DND-41 (cell line): ENCODE measurements around the gene TMEM186.

Experiments used
- ATAC-seq: fragments of 200-7000 bp; cut with Tn5 transposase; 3 replicates; pipeline ENCODE4 v1.9.1; 2021; ENCODE audit warnings: low read depth; ENCODE audit not compliant: insufficient read depth
- DNase-seq: peaks from one replicate; pipeline ENCODE4 v3.0.0-alpha.2; 2020
- H2AFZ ChIP-seq: 2 replicates; pipeline ENCODE4 v1.6.0; 2012; ENCODE audit warnings: low read depth, low read length
- H3K27ac ChIP-seq: 2 replicates; pipeline ENCODE4 v1.5.1; 2012; ENCODE audit warnings: low read length, inconsistent platforms
- H3K27me3 ChIP-seq: fragments of 200-600 bp; sonication (generic); 2 replicates; pipeline ENCODE4 v1.6.0; 2012; ENCODE audit warnings: low read length, mild to moderate bottlenecking, inconsistent platforms; ENCODE audit not compliant: insufficient read depth, poor library complexity
- H3K36me3 ChIP-seq: 2 replicates; pipeline ENCODE4 v1.5.1; 2012; ENCODE audit warnings: low read length, inconsistent platforms; ENCODE audit not compliant: insufficient read depth
- H3K4me1 ChIP-seq: 2 replicates; pipeline ENCODE4 v1.5.1; 2012; ENCODE audit warnings: mild to moderate bottlenecking, low read length; ENCODE audit not compliant: insufficient read depth
- H3K4me2 ChIP-seq: 2 replicates; pipeline ENCODE4 v1.6.0; 2012; ENCODE audit warnings: mild to moderate bottlenecking, moderate library complexity, low read length, inconsistent platforms; ENCODE audit not compliant: insufficient read depth
- H3K4me3 ChIP-seq, 2 experiments: fragments of 200-600 bp in 1 of 2; shearing (Covaris generic) in 1 of 2; 2 replicates each; pipeline ENCODE4 v1.5.1; 2012 to 2016; ENCODE audit warnings: inconsistent platforms in 2 of 2, low read length in 2 of 2, mild to moderate bottlenecking in 2 of 2, low read depth in 1 of 2, moderate library complexity in 1 of 2
- H3K79me2 ChIP-seq: 2 replicates; pipeline ENCODE4 v1.6.0; 2012; ENCODE audit warnings: low read length, inconsistent platforms; ENCODE audit not compliant: insufficient read depth
- H3K9ac ChIP-seq: 2 replicates; pipeline ENCODE4 v1.6.0; 2012; ENCODE audit warnings: low read depth, mild to moderate bottlenecking, inconsistent platforms, low read length, moderate library complexity
- H3K9me3 ChIP-seq: 2 replicates; pipeline ENCODE4 v1.5.1; 2012; ENCODE audit warnings: low read length, moderate library complexity, mild to moderate bottlenecking, inconsistent platforms; ENCODE audit not compliant: insufficient read depth, severe bottlenecking
- H4K20me1 ChIP-seq: 2 replicates; pipeline ENCODE4 v1.6.0; 2012; ENCODE audit warnings: low read length; ENCODE audit not compliant: insufficient read depth
- EZH2 ChIP-seq: IDR thresholded peaks from 3 replicates; pipeline ENCODE4 v1.6.1; 2012; ENCODE audit warnings: borderline replicate concordance, low read depth, mild to moderate bottlenecking, moderate library complexity, low read length, inconsistent platforms; ENCODE audit not compliant: severe bottlenecking
- TF ChIP-seq, protein P1 (sequence below): IDR thresholded peaks from 2 replicates; pipeline ENCODE4 v1.5.1; 2012; ENCODE audit warnings: borderline replicate concordance, low read length, moderate library complexity, mild to moderate bottlenecking; ENCODE audit not compliant: poor library complexity, severe bottlenecking; ENCODE audit errors: extremely low read depth

TMEM186 gene

DNA sequence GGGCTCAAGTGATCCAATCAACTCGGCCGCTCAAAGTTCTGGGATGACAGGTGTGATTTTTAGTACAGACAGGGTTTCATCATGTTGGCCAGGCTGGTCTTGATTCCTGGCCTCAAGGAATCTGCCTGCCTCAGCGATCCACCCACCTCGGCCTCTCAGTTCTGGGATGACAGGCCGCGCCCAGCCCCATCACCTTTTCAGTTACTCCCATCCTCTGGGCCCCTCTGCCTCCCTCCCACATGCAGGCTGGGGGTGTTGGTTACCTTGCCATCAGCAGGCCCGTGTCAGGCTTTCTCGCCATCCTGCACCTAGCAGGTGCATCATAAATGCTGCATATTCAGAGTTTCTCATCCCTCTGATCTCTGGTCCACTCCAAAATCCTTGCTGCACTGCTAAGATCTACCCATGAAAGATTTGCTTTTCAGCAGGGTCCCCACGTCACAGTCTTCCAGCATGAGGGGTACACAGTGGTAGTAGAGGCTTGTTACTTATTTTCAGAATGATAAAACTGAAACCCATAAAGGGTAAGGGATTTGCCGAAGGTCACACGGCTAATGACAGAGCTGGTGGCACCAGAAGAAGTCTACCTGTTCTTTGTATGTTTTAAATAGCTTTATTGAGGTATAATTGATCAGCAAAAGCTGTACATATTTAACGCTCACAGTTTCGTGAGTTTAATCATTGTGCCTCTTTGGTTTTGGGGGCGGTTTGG lies 16.8 kb upstream of the TMEM186 start:
- no peak overlapping the region for H3K4me3 ChIP-seq

DNA sequence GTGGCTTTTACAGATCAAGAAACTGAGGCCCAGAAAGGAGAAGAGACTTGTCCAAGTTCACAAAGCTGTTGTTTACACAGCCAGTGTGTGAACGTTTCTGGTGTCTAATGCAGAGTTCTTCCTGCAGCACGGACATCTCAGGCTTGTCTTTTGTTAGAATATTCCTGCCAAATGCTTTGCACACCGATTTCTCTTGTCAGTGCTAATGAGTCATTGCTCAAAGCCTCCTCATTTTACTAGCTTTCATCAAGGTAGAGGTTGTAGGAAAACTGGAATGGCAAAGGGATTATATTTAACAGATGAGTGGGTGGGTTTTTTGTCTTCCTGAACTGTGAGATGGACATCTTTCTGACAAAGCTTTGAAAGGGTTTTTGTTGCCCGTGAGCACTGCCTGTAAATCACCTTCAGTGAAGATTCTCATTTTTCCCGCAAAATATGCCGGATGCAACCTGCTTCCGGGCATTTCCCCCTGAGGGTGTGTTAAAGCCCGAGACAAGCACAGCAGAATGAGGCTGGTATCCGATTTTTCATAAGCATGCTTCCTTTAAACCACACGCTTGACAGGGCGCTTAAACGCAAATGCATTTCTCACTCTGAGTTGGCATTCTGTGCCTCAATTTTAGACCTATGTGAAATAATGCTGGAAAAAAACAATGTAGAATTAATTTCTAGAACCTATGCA lies 14.9 kb upstream of the TMEM186 start:
- H3K9me3 ChIP-seq: no peaks in the 10 kb centered on the region
- H3K36me3 ChIP-seq: peaks cover 89% of the 10 kb centered on the region
- no peak for DNase-seq
- no peak overlapping the region for H2AFZ ChIP-seq
- H4K20me1 ChIP-seq: peaks cover 15% of the 10 kb centered on the region; the same call in 1 of the 2 replicates
- 0 out of 2 replicates have a peak overlapping the region, but pooled peaks have one; percentile 20 for H3K27ac ChIP-seq
- H3K4me3 ChIP-seq: no peak overlapping the region
- H3K4me2 ChIP-seq: no peak overlapping the region
- H3K4me1 ChIP-seq: peaks cover 35% of the 10 kb centered on the region
- TF ChIP-seq, protein P1, sequence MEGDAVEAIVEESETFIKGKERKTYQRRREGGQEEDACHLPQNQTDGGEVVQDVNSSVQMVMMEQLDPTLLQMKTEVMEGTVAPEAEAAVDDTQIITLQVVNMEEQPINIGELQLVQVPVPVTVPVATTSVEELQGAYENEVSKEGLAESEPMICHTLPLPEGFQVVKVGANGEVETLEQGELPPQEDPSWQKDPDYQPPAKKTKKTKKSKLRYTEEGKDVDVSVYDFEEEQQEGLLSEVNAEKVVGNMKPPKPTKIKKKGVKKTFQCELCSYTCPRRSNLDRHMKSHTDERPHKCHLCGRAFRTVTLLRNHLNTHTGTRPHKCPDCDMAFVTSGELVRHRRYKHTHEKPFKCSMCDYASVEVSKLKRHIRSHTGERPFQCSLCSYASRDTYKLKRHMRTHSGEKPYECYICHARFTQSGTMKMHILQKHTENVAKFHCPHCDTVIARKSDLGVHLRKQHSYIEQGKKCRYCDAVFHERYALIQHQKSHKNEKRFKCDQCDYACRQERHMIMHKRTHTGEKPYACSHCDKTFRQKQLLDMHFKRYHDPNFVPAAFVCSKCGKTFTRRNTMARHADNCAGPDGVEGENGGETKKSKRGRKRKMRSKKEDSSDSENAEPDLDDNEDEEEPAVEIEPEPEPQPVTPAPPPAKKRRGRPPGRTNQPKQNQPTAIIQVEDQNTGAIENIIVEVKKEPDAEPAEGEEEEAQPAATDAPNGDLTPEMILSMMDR: no peak
- no peak for TF ChIP-seq EZH2
- H3K27me3 ChIP-seq: no peaks in the 10 kb centered on the region
- no peak overlapping the region for H3K9ac ChIP-seq
- ATAC-seq: no peak
- H3K79me2 ChIP-seq: peaks cover 46% of the 10 kb centered on the region

More for the DNA sequence above, 16.8 kb upstream of the TMEM186 start:
- Histone ChIP-seq H3K27me3 (no peaks in the 10 kb centered on the region), H2AFZ (no peak overlapping the region), H3K27ac (peak overlapping the region; percentile 12; the same call in 1 of the 2 replicates), H3K36me3 (peaks cover 85% of the 10 kb centered on the region), H4K20me1 (peaks cover 15% of the 10 kb centered on the region; the same call in 1 of the 2 replicates), H3K9me3 (no peaks in the 10 kb centered on the region), H3K4me2 (no peak overlapping the region), H3K79me2 (peaks cover 46% of the 10 kb centered on the region), H3K9ac (no peak overlapping the region), H3K4me1 (peaks cover 39% of the 10 kb centered on the region)
- TF ChIP-seq, protein P1: no peak
- no peak for TF ChIP-seq EZH2
- DNase-seq (no peak), ATAC-seq (no peak)

DNA sequence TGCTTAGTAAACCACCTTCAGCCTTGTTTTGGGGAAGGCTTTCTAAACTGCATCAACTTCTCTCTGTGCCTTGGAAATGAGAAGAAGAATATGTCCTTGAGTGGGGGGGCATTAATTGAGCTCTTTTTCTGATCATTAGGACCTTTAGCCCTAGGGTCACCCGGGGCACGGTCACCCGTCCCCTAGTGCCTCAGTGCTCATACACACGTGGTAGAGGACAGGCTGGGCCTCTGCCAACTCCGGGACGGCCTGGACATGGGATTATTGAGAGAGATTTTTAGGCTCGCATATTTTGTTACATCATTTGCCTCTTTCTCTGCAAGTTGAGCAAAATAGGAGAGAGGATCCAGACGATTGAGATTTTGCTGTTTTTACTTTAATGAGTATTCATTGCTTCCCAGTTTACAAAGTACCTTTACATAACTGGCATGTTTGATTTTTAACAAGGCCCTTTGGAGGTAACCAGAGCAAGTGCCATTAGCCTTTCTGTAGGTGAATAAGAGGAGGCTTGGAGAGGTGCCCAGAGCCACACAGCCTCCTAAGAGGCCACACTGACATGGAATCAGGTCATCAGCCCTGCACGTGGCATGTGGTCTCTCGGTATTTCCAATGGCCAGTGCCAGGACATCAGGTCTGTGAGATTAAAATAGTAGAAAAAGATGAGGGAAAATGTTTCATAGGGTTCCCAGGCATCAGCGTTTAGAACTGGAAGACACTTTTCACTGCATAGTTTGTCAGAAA lies 11.3 kb upstream of the TMEM186 start:
- Histone ChIP-seq H4K20me1 (peaks cover 27% of the 10 kb centered on the region; the same call in 1 of the 2 replicates), H3K4me1 (peaks cover 3% of the 10 kb centered on the region; the same call in 1 of the 2 replicates), H3K4me3 (no peak overlapping the region), H3K36me3 (peaks cover 99% of the 10 kb centered on the region), H3K27me3 (no peaks in the 10 kb centered on the region), H3K9ac (no peak overlapping the region), H3K27ac (no peak overlapping the region), H3K4me2 (no peak overlapping the region), H2AFZ (no peak overlapping the region), H3K9me3 (no peaks in the 10 kb centered on the region), H3K79me2 (peaks cover 76% of the 10 kb centered on the region)
- TF ChIP-seq, protein P1: no peak
- TF ChIP-seq EZH2: no peak
- no peak for ATAC-seq
- DNase-seq: no peak
